C1 segment of cervical spinal cord (tissue), 14 donors: ENCODE measurements around the gene SKIC2.

Experiments
- DNase-seq, 14 donors: peaks; one replicate each; lab custom pipeline; 2025; lab: John Stamatoyannopoulos, UW

SKIC2 gene

DNA sequence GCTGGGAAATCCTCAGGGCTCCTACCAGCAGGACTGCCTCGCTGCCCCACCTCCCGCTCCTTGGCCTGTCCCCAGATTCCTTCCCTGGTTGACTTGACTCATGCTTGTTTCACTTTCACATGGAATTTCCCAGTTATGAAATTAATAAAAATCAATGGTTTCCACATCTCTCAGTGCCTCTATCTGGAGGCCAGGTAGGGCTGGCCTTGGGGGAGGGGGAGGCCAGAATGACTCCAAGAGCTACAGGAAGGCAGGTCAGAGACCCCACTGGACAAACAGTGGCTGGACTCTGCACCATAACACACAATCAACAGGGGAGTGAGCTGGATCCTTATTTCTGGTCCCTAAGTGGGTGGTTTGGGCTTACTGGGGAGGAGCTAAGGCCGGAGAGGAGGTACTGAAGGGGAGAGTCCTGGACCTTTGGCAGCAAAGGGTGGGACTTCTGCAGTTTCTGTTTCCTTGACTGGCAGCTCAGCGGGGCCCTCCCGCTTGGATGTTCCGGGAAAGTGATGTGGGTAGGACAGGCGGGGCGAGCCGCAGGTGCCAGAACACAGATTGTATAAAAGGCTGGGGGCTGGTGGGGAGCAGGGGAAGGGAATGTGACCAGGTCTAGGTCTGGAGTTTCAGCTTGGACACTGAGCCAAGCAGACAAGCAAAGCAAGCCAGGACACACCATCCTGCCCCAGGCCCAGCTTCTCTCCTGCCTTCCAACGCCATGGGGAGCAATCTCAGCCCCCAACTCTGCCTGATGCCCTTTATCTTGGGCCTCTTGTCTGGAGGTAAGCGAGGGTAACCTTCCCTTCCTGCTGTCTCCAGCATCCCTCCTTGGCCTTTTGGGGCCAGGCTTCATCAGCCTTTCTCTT, 13.2 kb upstream of the SKIC2 start, which contains the start of gene CFB:
Gene CFB, plus strand, starts transcription at position 589 of the 863 bp plus-strand sequence. Its CDS starts 127 bp downstream, at position 716.
- no peak for DNase-seq

DNA sequence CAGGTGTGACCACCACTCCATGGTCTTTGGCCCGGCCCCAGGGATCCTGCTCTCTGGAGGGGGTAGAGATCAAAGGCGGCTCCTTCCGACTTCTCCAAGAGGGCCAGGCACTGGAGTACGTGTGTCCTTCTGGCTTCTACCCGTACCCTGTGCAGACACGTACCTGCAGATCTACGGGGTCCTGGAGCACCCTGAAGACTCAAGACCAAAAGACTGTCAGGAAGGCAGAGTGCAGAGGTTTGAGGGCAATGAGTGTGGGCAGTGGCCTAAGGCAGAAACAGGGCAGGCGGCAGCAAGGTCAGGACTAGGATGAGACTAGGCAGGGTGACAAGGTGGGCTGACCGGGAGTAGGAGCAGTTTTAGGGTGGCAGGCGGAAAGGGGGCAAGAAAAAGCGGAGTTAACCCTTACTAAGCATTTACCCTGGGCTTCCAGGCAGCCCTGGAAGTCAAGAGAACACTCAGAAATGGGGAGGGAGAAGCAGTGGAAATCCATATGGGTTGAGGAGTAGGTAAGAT, 12.5 kb upstream of the SKIC2 start:
- DNase-seq: no peak

DNA sequence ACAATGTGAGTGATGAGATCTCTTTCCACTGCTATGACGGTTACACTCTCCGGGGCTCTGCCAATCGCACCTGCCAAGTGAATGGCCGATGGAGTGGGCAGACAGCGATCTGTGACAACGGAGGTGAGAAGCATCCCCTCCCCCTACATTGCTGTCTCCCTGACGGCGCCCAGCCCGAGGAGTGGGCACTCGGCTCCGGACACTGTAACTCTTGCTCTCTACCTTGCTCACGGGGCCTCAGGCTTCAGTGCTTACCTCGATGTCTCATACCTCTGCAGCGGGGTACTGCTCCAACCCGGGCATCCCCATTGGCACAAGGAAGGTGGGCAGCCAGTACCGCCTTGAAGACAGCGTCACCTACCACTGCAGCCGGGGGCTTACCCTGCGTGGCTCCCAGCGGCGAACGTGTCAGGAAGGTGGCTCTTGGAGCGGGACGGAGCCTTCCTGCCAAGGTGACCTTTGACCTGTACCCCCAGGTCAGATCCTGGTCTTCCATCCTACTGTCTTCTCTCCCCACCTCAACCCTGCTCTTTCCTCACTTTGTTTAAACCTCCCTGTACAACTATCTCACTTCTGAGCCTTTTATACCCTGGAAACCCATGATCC, 11.8 kb upstream of the SKIC2 start:
- DNase-seq: no peak

DNA sequence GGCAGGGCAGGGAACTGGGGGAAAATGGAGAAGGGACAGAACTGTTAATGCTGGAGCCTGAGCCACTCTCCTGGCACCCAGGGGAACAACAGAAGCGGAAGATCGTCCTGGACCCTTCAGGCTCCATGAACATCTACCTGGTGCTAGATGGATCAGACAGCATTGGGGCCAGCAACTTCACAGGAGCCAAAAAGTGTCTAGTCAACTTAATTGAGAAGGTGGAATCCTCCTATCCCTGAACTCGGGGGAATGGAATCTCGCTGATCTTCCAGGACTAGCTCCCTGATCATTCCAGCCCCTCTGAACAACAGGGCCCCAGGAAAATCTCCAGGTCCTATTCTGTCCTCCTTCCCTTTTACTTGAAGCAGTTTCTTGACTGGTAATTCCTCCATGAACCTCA, 11.1 kb upstream of the SKIC2 start:
- no peak for DNase-seq

DNA sequence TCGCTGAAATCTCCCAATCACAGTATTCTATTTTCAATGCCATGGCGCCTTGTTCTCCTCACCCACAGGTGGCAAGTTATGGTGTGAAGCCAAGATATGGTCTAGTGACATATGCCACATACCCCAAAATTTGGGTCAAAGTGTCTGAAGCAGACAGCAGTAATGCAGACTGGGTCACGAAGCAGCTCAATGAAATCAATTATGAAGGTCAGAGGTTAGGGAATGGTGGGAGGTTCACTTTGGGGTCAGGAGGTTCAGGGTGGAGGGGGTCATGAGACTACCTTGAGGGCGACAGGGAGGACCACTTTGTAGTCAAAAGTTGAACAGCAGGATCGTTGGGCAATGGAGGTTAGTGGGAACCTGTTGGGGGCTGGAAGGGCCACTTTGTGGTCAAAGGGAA, 10.7 kb upstream of the SKIC2 start:
- no peak for DNase-seq

DNA sequence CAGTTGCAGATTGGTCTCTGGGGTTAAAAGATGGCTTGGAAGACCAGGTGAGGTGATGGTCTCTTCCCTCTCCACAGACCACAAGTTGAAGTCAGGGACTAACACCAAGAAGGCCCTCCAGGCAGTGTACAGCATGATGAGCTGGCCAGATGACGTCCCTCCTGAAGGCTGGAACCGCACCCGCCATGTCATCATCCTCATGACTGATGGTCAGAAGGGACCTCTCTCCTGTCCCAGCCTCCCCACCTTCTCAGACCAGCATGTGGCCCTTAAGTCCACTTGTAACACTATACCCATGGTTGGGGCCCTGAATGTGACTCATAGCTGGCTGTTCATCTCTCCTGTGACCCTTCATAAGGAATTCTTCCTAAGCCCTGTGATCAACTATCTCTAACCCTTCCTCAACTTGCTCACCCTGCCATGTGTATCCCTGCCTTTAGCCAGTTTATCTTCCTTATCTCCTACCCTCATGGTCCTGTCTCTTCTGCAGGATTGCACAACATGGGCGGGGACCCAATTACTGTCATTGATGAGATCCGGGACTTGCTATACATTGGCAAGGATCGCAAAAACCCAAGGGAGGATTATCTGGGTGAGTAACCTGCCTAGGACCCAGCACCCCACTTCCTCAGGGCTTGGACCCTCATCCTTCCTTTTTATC, 10.1 kb upstream of the SKIC2 start:
- DNase-seq: no peak

DNA sequence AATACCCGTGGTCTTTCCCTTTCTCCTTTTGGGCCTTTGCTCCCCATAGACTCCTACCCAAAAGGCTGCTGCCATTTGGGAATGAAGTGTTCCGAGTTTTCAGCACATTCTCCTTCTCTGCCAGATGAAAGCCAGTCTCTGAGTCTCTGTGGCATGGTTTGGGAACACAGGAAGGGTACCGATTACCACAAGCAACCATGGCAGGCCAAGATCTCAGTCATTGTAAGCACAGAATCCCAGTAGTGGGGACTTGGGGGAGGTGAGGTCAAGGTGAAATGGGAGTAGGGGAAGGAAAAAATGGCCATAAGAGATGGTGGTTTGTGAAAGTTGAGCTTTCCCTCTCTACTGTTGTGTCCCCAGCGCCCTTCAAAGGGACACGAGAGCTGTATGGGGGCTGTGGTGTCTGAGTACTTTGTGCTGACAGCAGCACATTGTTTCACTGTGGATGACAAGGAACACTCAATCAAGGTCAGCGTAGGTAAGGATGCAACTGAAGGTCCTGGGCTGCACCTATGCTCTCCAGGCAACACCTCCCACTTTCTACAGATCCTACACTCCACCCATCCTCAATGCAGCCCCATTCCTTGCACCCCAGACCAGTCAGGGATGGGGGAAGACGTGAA, 8.9 kb upstream of the SKIC2 start:
- DNase-seq: no peak

DNA sequence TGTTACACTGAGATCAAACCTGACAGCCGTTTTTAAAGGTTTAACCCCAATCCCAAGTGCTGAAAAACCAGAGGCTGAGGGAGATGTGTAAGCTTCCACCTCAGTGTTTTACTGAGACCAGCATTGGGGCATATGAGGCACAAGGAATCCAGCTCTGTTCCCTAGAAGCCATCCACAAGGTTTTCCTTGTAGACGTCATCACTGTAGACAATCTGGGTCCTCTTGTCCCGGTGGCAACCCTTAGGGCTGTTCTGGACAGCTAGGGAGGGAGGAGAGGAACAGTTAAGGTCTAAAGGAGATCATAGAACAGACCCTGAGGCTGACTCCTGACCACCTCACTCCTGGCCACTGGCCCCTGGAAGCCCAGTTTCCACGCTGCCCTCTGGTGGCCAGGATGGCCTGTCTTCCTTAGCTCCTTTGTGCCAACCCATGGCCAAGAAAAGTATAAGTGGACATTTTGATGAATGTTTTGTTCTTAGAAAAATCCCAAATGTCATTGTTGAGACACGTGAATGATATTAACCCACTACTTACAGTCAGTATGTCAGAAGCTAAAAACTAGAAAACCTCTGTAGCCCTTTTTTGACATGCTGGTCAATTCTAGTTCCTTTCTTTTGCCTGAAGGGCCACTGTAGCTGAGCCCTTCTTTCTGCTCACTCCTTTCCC, 6.7 kb upstream of the SKIC2 start:
- DNase-seq: peak in 4 of 14 donors; percentile 5 to 29 (median 10)

DNA sequence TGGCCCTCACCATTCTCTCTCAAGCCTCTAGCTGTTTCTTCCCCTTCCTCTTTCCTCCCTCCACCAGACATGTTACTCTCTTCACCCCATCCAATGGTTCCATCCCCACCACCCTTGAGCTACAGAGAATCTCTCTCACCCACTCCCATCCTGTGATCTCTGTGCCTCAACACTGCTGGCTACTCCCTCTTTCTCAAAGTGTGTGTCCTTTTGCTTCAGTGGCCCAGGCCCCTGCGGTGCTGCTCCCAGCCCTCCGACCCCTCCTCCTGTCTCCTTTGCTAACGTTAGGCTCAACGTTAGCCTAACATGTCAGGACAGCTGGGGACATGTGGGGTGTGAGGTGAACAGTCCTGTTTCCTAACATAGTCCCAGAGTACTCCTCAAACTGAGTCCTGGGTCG, 6.1 kb upstream of the SKIC2 start:
- DNase-seq: no peak

DNA sequence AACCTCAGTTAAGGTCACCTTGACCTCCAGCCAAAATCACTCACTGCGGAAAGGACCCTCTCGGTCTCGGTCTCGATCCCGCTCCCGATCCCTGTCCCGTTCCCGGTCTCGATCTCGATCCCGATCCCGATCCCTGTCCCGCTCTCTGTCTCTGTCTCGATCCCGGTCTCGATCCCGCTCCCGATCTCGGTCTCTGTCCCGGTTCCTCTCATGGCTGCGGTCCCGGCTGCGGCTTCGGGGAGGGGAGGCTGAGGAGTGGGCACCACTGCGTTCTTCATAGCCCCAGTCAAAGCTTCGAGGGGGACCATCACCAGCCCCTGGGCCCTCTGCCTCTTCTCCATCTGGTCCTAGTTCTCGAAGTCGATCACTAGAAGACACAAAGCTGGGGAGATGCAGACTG, 4.5 kb upstream of the SKIC2 start:
- no peak for DNase-seq

DNA sequence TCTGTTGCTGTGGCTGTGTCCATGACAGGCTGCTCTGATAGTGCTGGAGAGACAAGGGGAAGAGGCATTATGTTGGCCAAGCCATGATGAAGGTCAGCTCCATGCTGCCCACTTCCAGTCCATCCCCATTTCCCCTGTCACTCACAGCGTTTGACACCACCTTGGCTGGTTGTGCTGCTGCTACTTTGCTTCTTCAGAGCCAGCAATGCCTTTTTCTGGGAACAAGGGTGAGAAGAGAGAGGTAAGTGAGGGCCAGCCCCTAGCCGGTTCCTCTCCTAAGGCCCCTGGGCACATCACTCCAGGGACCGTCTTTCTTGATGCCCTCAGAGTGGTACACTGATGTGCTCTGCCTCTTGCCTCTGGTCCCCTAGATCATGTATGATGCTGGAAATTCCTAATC, 2.2 kb upstream of the SKIC2 start:
- DNase-seq: no peak

DNA sequence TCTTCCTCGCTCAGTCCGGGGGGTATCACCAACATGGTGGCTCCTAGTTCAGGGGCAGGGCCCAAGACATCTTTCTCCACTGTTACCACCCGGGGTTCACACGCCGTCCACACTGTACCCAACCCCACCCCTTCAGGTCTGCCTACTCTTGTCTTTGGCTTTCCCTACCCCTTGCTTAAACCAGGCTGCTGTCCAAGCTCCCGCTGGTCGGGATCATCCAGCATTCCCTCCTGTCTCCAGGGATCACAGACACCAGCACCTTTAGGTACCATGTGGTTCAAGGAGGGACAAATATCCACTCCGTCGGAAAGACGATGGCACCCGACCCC, 599 bp upstream of the SKIC2 start:
- DNase-seq: no peak

DNA sequence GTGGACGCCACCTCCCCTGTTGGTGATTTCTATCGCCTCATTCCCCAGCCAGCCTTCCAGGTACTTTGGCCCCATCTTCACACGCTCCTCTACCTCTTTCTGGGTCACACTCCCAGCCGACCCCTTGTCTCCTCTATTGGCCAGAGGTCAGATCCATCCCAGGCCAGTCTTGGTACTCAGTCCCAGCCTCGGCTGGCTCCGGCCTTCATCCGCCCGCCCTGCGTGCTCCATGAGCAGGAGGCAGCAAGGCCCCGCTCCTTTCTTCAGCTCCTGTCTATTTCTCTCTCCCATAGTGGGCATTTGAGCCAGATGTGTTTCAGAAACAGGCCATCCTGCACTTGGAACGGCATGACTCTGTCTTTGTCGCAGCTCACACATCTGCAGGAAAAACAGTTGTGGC, 2.6 kb downstream of the SKIC2 start:
- no peak for DNase-seq

DNA sequence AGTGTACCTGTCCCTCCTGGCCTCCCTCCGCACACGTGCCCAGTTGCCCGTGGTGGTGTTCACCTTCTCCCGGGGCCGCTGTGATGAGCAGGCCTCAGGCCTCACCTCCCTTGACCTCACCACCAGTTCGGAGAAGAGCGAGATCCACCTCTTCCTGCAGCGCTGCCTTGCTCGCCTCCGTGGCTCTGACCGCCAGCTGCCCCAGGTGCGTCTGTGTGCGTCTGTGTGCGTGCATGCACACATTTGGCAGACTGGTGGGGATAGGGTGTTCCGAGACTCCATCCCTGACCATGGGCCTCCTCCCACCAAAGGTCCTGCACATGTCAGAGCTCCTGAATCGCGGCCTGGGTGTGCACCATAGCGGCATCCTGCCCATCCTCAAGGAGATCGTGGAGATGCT, 4.9 kb downstream of the SKIC2 start:
- DNase-seq: no peak

DNA sequence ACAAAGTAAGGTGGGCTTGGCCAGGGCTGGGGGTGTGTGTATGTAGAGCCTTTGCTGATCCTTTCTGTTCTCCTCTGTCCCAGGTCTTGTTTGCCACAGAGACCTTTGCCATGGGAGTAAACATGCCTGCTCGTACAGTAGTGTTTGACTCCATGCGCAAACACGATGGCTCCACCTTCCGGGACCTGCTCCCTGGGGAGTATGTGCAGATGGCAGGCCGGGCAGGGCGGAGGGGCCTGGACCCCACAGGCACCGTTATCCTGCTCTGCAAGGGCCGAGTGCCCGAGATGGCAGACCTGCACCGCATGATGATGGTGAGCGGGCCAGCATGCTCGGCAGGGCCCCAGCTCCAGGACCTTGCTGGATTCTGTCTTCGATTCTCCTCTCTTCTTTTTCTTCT, 6.7 kb downstream of the SKIC2 start:
- DNase-seq: no peak

DNA sequence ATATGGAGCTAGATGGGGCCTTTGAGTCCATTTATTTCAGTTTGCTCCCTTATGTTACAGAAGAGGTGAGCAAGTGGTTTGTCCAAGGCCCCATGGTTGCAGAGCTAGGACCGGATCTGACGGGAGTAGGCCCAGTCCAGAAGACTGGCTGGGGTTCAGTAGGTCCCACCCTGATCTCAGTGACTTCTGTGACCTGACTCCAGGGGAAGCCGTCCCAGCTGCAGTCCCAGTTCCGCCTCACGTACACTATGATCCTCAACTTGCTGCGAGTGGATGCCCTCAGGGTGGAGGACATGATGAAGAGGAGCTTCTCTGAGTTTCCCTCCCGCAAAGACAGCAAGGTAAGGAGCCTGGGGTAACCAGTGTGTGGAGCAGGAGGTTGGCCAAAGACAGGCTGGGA, 7.5 kb downstream of the SKIC2 start:
- DNase-seq: no peak

DNA sequence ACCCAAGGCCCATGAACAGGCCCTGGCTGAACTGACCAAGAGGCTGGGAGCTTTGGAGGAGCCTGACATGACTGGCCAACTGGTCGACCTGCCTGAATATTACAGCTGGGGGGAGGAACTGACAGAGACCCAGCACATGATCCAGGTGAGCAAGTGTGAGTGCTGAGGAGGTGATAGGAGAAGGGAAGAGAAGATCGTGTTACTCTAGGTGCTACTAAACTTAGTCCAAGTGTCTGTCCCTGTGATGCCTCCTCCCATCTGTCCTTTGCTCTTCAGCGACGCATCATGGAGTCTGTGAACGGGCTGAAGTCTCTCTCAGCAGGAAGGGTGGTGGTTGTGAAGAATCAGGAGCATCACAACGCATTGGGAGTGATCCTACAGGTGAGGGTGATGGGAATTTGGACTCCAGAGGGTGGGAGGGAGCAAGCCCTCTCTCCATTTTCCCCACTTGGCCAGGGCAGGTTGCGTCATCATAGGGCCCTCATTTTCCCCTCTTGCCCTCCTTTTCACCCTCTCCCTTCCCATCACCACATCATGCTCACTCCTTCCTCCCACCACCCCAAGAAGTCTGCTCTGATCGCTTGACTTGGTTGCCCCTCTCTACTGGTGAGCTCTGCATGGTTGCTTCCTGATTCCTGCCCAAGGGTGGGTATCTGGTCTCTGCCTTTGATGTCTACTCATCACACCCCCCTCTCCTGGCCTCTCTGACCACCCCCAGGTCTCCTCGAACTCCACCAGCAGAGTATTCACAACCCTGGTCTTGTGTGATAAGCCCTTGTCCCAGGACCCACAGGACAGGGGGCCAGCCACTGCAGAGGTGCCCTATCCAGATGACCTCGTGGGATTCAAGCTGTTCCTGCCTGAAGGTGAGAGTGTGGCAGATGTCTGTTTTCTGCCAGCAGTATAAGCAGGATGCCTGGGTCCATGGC, 8.3 kb downstream of the SKIC2 start:
- DNase-seq: no peak

DNA sequence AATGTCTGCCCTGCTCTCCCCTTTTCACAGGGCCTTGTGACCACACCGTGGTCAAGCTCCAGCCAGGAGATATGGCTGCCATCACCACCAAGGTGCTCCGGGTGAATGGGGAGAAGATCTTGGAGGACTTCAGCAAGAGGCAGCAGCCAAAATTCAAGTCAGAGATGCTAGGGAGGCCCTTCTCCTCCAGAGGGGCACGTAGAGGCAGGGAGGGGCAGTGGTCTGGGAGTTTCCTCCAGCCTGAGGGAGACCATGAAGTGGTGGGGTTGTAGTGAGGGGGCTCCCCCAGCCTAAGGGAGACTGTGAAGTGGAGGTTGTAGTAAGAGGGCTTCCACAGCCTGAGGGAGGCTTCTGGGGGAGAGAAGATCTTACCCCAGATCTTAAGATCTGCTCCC, 8.9 kb downstream of the SKIC2 start:
- DNase-seq: no peak

DNA sequence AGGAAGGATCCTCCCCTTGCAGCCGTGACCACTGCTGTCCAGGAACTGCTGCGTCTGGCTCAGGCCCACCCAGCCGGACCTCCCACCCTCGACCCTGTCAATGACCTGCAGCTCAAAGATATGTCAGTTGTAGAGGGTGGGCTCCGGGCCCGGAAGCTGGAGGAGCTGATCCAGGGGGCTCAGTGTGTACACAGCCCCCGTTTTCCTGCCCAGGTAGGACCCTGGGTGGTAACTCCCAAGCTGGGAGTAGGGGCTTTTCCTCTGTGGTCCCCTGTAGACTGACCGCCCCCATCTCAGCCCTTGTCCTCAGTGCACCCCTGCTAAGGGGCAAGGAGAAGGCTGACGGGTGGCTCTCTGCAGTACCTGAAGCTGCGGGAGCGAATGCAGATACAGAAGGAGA, 9.4 kb downstream of the SKIC2 start:
- no peak for DNase-seq
